ENCODE measurements around the gene RAB40C.
"Not testable (repeated sequence)": the region's sequence is repeated elsewhere in the genome, so short reads cannot be mapped to it uniquely, and the experiment has no call there.

GRCh38 chr16:597655-598054 is 7.8 kb downstream of the RAB40C start:
- TF ChIP-seq CTCF (IDR thresholded peaks at IDR 0.05; ENCODE audit: low read depth, low read length, missing input control); MAX (IDR thresholded peaks at IDR 0.05); ATF3 (IDR thresholded peaks at IDR 0.05); RXRA (IDR thresholded peaks at IDR 0.05); RAD21 (IDR thresholded peaks at IDR 0.05); SP1 (IDR thresholded peaks at IDR 0.05); EGR1 (IDR thresholded peaks at IDR 0.05; ENCODE audit: low read depth in 2 of 2); GABPA (IDR thresholded peaks at IDR 0.05 in 1 of 2, conservative IDR thresholded peaks at IDR 0.05 in 1 of 2); ZBTB33 (IDR thresholded peaks at IDR 0.05): not testable (repeated sequence)

Measured in liver (tissue), 3 donors.